IgD-negative memory B cell (primary cell): ENCODE measurements around the gene LILRB1. TPM values are rescaled to one million over a fixed set of nuclear protein-coding genes. Genes with fewer than 3 reads are reported as not detected.
"Not testable (repeated sequence)": the region's sequence is repeated elsewhere in the genome, so short reads cannot be mapped to it uniquely, and the experiment has no call there.

Experiments
- H3K27ac Mint-ChIP-seq, 3 donors: one replicate each; pipeline ENCODE4 v1.8.0; 2020 to 2022; ENCODE audit warnings: mild to moderate bottlenecking in 3 of 3, mixed read lengths in 3 of 3, moderate library complexity in 1 of 3
- H3K27me3 Mint-ChIP-seq: one replicate; pipeline ENCODE4 v1.8.0; 2021; ENCODE audit warnings: mixed read lengths
- H3K36me3 Mint-ChIP-seq: one replicate; pipeline ENCODE4 v1.8.0; 2020; ENCODE audit warnings: mild to moderate bottlenecking, mixed read lengths
- H3K4me1 Mint-ChIP-seq, 3 donors: one replicate each; pipeline ENCODE4 v1.8.0; 2020 to 2022; ENCODE audit warnings: mixed read lengths in 3 of 3, mild to moderate bottlenecking in 1 of 3
- H3K4me3 Mint-ChIP-seq, 4 donors: one replicate each; pipeline ENCODE4 v1.8.0; 2020 to 2022; ENCODE audit warnings: mild to moderate bottlenecking in 4 of 4, mixed read lengths in 4 of 4, moderate library complexity in 3 of 4
- H3K9me3 Mint-ChIP-seq, 3 donors: one replicate each; pipeline ENCODE4 v1.8.0; 2020 to 2021; ENCODE audit warnings: mixed read lengths in 3 of 3, mild to moderate bottlenecking in 1 of 3
- polyA plus RNA-seq: library from polyadenylated mRNA; unstranded; fragments of 300-500 nt; fragmentation: Illumina TruSeq; gene quantifications from one replicate; pipeline ENCODE4 v1.2.3, GENCODE V29; 2021

The LILRB1 gene
- polyA plus RNA-seq, 1 donor from 2014 or later, result 24.8 TPM

DNA sequence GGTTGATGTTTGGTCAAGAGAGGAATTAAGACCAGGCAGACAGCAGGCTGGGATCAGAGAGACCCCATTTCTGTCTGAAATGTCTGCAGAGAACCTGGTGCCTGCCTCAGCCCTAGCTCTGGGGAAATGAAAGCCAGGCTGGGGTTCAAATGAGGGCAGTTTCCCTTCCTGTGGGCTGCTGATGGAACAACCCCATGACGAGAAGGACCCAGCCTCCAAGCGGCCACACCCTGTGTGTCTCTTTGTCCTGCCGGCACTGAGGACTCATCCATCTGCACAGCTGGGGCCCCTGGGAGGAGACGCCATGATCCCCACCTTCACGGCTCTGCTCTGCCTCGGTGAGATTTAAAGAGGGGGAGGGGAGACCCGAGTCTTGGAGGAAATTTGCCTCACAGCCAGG is 32.4 kb downstream of the LILRB1 start, which contains the start of gene LILRB4:
Gene LILRB4, plus strand, starts transcription at position 256 of the 400 bp plus-strand sequence. Its CDS starts 49 bp downstream, at position 305.
- Mint-ChIP-seq H3K4me3 (peak within 1 kb of the TSS in 3 of 4 donors; percentile 26 to 87 (median 59)), H3K36me3 (no peaks in the 10 kb centered on the region)

DNA sequence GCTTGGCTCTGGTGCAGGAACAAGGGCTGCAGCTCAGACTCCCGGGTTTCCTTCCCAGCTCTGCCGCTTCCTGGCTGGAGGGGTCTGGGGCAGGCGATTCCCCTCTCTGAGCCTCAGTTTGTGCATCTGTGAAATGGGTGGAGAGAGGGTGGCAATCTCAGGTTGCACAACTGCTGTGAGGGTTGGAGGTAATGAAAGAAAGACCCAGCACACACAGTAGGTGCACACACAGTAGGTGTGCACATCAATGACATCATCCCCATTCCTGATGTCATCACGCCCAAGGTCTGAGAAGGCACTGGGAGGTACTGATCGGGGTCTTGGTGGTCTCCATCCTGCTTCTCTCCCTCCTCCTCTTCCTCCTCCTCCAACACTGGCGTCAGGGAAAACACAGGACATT is 35.2 kb downstream of the LILRB1 start:
- Mint-ChIP-seq H3K36me3 (no peaks in the 10 kb centered on the region), H3K9me3 (peaks cover 0 to 23% (median 18%) of the 10 kb centered on the region in 3 donors), H3K4me3 (no peak overlapping the region), H3K27ac (no peak overlapping the region), H3K4me1 (peaks cover 8 to 16% (median 16%) of the 10 kb centered on the region in 3 donors), H3K27me3 (peaks cover 26% of the 10 kb centered on the region)

More for the DNA sequence above, 32.4 kb downstream of the LILRB1 start, which contains the start of gene LILRB4:
- peaks cover 14 to 22% (median 17%) of the 10 kb centered on the region in 3 donors for H3K4me1 Mint-ChIP-seq
- H3K9me3 Mint-ChIP-seq, result peaks cover 0 to 2% (median 0%) of the 10 kb centered on the region in 3 donors
- H3K27ac Mint-ChIP-seq, result no peak within 1 kb of the TSS
- peaks cover 27% of the 10 kb centered on the region for H3K27me3 Mint-ChIP-seq

DNA sequence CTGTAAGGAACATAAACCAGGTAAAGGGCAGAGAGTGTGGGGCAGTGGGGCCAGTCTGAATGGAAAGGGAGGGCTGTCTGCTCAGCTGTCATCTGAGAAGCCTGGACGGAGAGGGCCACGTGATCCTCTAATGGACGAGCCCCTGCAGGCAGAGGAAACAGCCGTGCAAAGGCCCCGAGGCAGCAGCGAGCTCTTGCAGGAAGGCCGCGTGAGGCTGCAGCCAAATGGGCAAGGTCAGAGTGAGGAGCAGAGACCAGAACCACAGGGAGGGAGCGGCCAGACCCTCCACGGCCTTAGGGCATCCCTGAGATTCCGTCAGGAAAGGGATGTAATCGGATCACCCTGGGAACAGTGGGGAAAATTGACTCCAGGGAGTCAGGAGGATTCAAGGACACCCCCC is 36.9 kb downstream of the LILRB1 start:
- Mint-ChIP-seq H3K36me3 (no peaks in the 10 kb centered on the region), H3K27ac (no peak overlapping the region), H3K4me1 (peaks cover 3 to 5% (median 5%) of the 10 kb centered on the region in 3 donors), H3K27me3 (peaks cover 27% of the 10 kb centered on the region), H3K9me3 (peaks cover 0 to 23% (median 18%) of the 10 kb centered on the region in 3 donors), H3K4me3 (peak overlapping the region in 1 of 4 donors; percentile 27)

DNA sequence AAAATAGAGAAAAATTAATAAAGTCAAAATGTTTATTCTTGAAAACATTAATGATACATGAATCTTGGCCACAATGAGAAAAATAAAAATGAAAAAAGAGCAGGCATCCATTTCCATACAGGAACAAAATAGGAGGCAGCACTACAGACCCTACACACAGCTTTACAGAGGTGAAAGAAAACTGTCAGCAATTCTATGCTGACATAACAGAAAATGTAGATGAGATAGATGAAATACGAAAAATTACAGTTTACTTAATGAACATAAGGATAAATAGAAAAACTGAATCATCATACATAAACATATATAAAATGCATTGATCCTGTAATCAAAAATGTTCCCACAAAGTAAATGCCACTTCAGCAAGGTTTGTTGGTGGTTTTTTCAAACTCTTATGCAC is 38.1 kb downstream of the LILRB1 start:
- H3K9me3 Mint-ChIP-seq, result peaks cover 0 to 23% (median 18%) of the 10 kb centered on the region in 3 donors
- no peak overlapping the region for H3K4me3 Mint-ChIP-seq
- no peaks in the 10 kb centered on the region for H3K36me3 Mint-ChIP-seq
- peaks cover 23% of the 10 kb centered on the region for H3K27me3 Mint-ChIP-seq
- no peaks in the 10 kb centered on the region for H3K4me1 Mint-ChIP-seq
- H3K27ac Mint-ChIP-seq, result no peak overlapping the region

DNA sequence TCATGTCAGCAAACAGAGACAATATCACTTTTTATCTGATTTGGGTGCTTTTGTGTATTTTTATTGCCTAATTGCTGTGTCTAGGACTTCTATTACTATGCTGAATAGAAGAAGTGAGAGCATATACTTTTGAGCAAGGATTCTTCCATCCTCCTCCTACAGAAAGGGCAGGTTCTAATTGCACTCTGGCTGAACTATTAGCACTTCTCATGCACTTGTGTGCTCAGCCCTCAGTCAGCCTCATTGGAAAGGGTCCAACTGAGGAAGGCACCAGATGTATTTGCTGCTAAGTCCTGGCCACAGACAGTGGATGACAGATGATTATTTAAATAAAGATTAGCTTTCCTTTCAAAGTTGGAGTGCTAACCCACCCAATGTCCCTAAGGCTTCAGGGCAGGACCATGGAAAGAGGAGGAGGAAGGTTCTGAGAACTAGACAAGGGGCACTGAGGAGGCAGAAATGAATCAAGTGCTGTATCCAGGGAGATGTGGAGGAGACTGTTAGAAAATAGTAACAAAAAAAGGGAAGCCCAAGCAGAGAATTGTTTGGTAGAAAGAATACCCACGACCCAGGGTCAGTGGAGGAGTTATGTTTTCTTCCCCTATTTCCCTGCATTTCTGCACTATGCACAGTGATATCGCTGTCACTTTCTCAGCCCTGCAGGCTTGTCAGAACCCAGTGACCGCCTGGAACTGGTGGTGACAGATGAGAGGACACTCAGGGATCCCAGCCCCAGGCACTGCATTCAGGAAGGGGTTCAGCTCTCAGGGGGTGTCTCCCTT is 40.5 kb downstream of the LILRB1 start:
- Mint-ChIP-seq H3K36me3 (no peaks in the 10 kb centered on the region), H3K4me3 (peak overlapping the region in 1 of 4 donors; percentile 47), H3K27ac (no peak overlapping the region), H3K4me1 (no peaks in the 10 kb centered on the region), H3K9me3 (peaks cover 0 to 23% (median 18%) of the 10 kb centered on the region in 3 donors), H3K27me3 (peaks cover 19% of the 10 kb centered on the region)

DNA sequence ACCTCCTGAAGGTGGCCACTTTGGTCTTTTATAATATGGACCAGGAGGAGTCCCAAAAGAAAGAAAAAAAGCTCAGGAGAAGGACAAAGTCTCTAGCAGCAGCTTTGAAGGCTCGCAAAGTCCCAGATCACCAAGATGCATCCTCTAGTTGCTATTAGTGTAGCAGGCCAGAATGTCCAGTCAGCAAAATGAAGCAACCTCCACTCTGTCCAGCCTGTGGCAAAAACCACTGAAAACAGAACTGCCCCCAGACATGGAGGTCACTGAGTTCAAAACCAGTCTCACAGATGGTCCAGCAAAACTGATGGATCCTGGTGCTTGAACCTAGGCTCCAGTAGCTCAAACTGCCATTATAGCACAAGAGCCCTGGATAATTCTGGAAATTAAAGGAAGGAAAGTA is 42.9 kb downstream of the LILRB1 start:
- peaks cover 0 to 19% (median 16%) of the 10 kb centered on the region in 3 donors for H3K9me3 Mint-ChIP-seq
- H3K4me1 Mint-ChIP-seq, result peaks cover 0 to 2% (median 0%) of the 10 kb centered on the region in 3 donors
- peaks cover 19% of the 10 kb centered on the region for H3K27me3 Mint-ChIP-seq
- no peaks in the 10 kb centered on the region for H3K36me3 Mint-ChIP-seq
- no peak overlapping the region for H3K4me3 Mint-ChIP-seq
- H3K27ac Mint-ChIP-seq, result no peak overlapping the region

DNA sequence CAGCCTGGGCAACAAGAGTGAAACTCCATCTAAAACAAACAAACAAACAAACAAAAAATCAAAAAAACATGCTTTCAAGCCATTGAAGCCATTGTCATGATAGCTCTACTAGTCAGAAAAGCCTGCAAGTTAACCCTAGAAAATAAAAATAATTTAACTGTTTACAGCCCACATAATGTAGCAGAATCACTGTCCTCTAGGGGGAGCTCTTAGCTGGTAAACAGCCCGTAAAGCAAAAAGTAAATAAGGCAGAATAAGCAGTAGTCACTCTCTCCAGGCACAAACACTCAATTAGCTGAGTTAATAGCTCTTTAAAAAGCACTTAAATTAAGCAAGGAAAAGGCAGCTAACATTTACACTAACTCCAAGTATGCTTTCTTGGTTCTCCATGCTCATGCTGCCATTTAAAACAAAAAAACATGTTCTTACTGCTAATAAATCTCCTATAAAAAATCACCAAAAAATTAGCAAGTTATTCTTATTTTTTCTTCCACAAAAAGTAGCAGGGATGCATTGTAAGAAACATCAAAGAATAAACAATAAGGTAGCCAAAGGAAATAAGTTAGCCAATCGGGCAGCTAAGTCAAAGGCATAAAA is 43.8 kb downstream of the LILRB1 start:
- Mint-ChIP-seq H3K9me3 (peaks cover 0 to 10% (median 8%) of the 10 kb centered on the region in 3 donors), H3K4me1 (peaks cover 0 to 2% (median 0%) of the 10 kb centered on the region in 3 donors), H3K27ac (no peak overlapping the region), H3K27me3 (peaks cover 22% of the 10 kb centered on the region), H3K36me3 (no peaks in the 10 kb centered on the region), H3K4me3 (no peak overlapping the region)

DNA sequence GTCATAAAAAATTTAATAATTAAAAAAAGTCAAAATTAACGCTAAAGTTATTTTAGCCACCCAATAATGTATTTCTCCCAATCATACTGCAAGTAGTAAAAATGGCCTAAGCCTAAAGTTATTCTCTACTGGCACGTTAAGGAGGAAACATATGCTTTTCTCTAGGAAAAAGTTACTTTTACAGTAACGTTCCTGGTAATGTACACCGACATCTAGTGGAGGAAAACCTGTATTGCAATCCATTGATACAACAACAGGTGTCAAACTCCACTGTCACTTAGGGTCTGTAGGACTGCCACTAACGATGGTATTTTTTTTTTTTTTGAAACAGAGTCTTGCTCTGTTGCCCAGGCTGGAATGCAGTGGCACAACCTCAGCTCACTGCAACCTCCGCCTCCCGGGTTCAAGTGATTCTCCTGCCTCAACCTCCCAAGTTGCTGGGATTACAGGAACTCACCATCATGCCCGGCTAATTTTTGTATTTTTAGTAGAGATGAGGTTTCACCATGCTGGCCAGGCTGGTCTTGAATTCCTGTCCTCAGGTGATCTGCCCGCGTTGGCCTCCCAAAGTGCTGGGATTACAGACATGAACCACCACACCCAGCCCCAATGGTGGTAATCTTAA is 46.0 kb downstream of the LILRB1 start:
- H3K9me3 Mint-ChIP-seq, H3K27ac Mint-ChIP-seq, H3K36me3 Mint-ChIP-seq, H3K4me1 Mint-ChIP-seq, H3K4me3 Mint-ChIP-seq: not testable (repeated sequence)
- peaks cover 15% of the 10 kb centered on the region for H3K27me3 Mint-ChIP-seq

DNA sequence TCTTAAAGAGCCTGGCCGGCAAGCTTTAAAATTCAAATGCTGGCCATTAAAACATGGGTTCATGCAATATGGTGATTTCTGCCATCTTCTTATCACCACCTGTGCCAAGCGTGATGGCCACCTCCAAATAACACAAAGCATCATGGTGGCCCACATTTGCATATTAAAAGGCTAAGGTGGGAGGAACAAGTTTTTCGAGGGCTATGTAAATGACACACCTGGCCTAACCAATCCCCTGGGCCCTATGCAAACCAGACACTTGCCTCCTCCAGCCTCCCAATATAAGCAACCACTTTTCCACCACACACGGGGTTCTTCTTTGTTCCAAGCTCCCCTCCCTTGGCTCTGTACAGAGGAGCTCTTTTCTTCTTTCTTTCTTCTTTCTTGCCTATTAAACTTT is 46.9 kb downstream of the LILRB1 start:
- no peaks in the 10 kb centered on the region for H3K9me3 Mint-ChIP-seq

DNA sequence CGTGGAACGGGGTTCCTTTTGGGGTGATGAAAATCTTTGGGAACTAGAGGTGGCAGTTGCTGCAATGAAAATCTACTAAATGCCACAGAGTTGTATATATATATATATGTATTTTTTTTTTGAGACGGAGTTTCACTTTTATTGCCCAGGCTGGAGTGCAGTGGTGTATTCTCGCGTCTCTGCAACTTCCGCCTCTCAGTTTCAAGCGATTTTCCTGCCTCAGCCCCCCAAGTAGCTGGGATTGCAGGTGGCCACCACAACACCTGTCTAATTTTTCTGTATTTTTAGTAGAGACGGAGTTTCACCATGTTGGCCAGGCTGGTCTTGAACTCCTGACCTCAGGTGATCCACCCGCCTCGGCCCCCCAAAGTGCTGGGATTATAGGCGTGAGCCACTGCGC is 51.3 kb downstream of the LILRB1 start:
- not testable (repeated sequence) for H3K36me3 Mint-ChIP-seq, H3K27ac Mint-ChIP-seq, H3K4me3 Mint-ChIP-seq, H3K9me3 Mint-ChIP-seq, H3K4me1 Mint-ChIP-seq
- peaks cover 16% of the 10 kb centered on the region for H3K27me3 Mint-ChIP-seq

More for the DNA sequence above, 46.9 kb downstream of the LILRB1 start:
- Mint-ChIP-seq H3K4me3 (no peak overlapping the region), H3K4me1 (peaks cover 0 to 2% (median 0%) of the 10 kb centered on the region in 3 donors), H3K36me3 (no peaks in the 10 kb centered on the region), H3K27me3 (peaks cover 15% of the 10 kb centered on the region), H3K27ac (no peak overlapping the region)

DNA sequence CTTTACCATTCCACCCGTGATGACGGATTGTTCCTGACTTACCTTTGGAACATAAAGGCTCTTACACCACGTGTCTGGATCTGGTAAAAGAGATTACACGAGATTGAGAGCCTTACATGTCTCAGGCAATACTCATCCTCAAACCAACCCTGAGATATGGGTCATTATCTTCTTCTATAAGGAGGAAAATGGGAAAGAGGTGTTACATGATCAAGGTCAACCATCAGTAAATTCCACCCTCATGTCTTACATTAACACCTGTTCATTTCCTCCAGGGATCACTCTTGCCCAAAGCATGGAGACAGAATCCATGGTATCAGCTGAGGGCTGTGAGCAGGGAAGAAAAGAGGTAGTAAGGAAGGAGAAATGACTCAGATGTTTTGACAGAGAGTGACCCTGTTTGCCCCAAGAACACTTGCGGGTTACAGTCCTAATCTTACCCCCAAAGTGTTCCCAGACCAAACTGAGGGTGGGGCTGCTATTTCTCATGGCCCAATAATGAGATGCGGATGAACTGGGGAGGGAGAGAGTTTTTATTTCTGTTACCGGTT is 52.1 kb downstream of the LILRB1 start:
- Mint-ChIP-seq H3K4me3 (no peak overlapping the region), H3K9me3 (peaks cover 0 to 3% (median 0%) of the 10 kb centered on the region in 3 donors), H3K27me3 (peaks cover 14% of the 10 kb centered on the region), H3K27ac (no peak overlapping the region), H3K36me3 (no peaks in the 10 kb centered on the region), H3K4me1 (no peaks in the 10 kb centered on the region)

DNA sequence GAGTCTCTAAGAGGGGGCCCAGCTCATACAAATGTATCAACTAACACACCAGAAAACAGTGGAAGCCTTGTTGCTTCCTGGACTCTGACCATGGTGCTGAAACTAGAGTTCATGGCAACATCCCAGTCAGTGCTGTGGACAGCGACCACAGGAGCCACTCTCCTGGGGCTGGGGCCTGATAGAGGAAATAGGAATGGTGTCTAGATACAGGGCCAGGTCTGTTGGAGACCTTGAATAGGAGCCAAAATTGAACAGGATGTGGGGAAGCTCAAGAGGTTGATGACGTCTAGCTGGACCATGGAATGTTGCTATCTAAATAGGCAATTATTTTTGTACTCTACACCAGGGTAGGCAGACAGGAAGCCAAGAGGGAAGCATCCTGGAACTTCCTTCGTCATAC is 54.2 kb downstream of the LILRB1 start:
- H3K4me1 Mint-ChIP-seq, result no peaks in the 10 kb centered on the region
- peaks cover 12% of the 10 kb centered on the region for H3K27me3 Mint-ChIP-seq
- peaks cover 0 to 3% (median 0%) of the 10 kb centered on the region in 3 donors for H3K9me3 Mint-ChIP-seq
- no peak overlapping the region for H3K27ac Mint-ChIP-seq
- no peaks in the 10 kb centered on the region for H3K36me3 Mint-ChIP-seq
- H3K4me3 Mint-ChIP-seq, result no peak overlapping the region
